Activated CD4-positive, CD25-positive, alpha-beta regulatory T cell (primary cell): ENCODE data around the gene CPSF4.

ENCODE experiments used
- DNase-seq, 4 experiments: peaks; one replicate each; lab custom pipeline; 2025; lab: John Stamatoyannopoulos, UW

CPSF4 gene

GRCh38 chr7:99438573-99439480, at the start of gene CPSF4, which contains the start of gene PTCD1:
Gene CPSF4, plus strand, starts transcription at chr7:99438943. Its CDS starts 140 bp downstream, at chr7:99439083.
Gene PTCD1, minus strand, starts transcription at chr7:99438798. Its CDS starts 3,556 bp downstream, at chr7:99435242.
- peak; percentile 78 to 89 (median 82) for DNase-seq

GRCh38 chr7:99389772-99390171, 49.0 kb upstream of the CPSF4 start:
- DNase-seq: no peak

GRCh38 chr7:99390941-99391602, 47.7 kb upstream of the CPSF4 start:
- no peak for DNase-seq

GRCh38 chr7:99392046-99392445, 46.7 kb upstream of the CPSF4 start:
- no peak for DNase-seq

- DNase-seq: peak; percentile 44 to 74 (median 63)
Measured at GRCh38 chr7:99392659-99393354, 45.9 kb upstream of the CPSF4 start.

GRCh38 chr7:99393355-99394187, 45.2 kb upstream of the CPSF4 start:
- DNase-seq: no peak

- no peak for DNase-seq
Measured at GRCh38 chr7:99394188-99394502, 44.6 kb upstream of the CPSF4 start.

GRCh38 chr7:99395616-99396327, 43.0 kb upstream of the CPSF4 start:
- no peak for DNase-seq

GRCh38 chr7:99396418-99397296, 42.1 kb upstream of the CPSF4 start:
- DNase-seq: no peak

GRCh38 chr7:99397297-99397983, 41.3 kb upstream of the CPSF4 start:
- no peak for DNase-seq

- no peak for DNase-seq
Measured at GRCh38 chr7:99398891-99399445, 39.8 kb upstream of the CPSF4 start.

- no peak for DNase-seq
Measured at GRCh38 chr7:99399597-99399996, 39.1 kb upstream of the CPSF4 start.

GRCh38 chr7:99402854-99403253, 35.9 kb upstream of the CPSF4 start:
- DNase-seq: no peak

GRCh38 chr7:99403764-99404163, 35.0 kb upstream of the CPSF4 start:
- no peak for DNase-seq

GRCh38 chr7:99404235-99404976, 34.3 kb upstream of the CPSF4 start:
- DNase-seq: no peak

- no peak for DNase-seq
Measured at GRCh38 chr7:99404977-99405320, 33.8 kb upstream of the CPSF4 start.

- DNase-seq: no peak
Measured at GRCh38 chr7:99406557-99406956, 32.2 kb upstream of the CPSF4 start.

- DNase-seq: no peak
Measured at GRCh38 chr7:99407872-99408378, 30.8 kb upstream of the CPSF4 start.
